ENCODE results near the gene MAP3K13.

- no peak for TF ChIP-seq CTCF (IDR thresholded peaks at IDR 0.05 in 8 of 11, conservative IDR thresholded peaks at IDR 0.05 in 3 of 11)
- TF ChIP-seq POLR2A (IDR thresholded peaks at IDR 0.05) = no peak
- no peak for TF ChIP-seq POLR2AphosphoS5 (IDR thresholded peaks at IDR 0.05)
Observed at GRCh38 chr3:185381320-185382058, 18.6 kb downstream of the MAP3K13 start.
